ENCODE data around the gene CAP2.
A peak's percentile ranks its signal among the peaks of the same experiment; 100 is the strongest.
"Not testable (repeated sequence)": the region's sequence is repeated elsewhere in the genome, so short reads cannot be mapped to it uniquely, and the experiment has no call there.

Gene CAP2

GRCh38 chr6:17396256-17396655 is 2.9 kb downstream of the CAP2 start:
- DNase-seq (ENCODE audit: low spot score): no peak

GRCh38 chr6:17397764-17398194 is 4.4 kb downstream of the CAP2 start:
- no peak for DNase-seq (ENCODE audit: low spot score)

- not testable (repeated sequence) for DNase-seq (ENCODE audit: low spot score)
Measured at GRCh38 chr6:17405181-17405943, 12.0 kb downstream of the CAP2 start.

DNA sequence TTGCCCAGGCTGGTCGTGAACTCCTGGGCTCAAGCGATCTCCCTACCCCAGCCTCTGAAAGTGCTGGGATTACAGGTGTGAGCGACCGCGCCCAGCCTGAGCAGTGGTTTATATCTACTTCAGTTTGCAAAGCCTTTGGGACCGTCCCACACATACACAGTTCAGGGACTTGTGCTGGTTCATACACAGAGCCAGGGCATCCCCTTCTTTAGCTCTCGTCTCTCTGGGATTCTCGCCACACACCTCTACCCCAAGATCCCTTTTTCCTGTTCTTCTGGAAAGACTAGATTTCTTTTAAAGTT is 12.5 kb downstream of the CAP2 start:
- no peak for DNase-seq (ENCODE audit: low spot score)

DNA sequence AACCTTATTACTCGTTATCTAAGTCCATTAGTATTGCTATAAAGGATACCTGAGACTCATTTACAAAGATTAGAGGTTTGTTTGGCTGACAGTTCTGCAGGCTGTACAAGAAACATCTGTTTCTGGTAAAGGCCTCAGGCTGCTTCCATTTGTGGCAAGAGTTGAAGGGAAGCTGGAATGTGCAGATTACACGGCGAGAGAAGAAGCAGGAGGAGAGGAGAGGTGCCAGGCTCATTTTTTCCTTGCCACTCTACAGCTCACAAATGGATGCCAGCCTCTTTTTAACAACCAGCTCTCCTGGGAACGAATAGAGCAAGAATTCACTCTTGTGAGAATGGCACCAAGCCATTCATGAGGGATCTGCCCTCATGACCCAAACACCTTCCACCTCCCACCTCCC is 14.7 kb downstream of the CAP2 start:
- DNase-seq (ENCODE audit: low spot score): no peak

- no peak for DNase-seq (ENCODE audit: low spot score)
Measured at GRCh38 chr6:17410281-17410680, 16.9 kb downstream of the CAP2 start.

DNA sequence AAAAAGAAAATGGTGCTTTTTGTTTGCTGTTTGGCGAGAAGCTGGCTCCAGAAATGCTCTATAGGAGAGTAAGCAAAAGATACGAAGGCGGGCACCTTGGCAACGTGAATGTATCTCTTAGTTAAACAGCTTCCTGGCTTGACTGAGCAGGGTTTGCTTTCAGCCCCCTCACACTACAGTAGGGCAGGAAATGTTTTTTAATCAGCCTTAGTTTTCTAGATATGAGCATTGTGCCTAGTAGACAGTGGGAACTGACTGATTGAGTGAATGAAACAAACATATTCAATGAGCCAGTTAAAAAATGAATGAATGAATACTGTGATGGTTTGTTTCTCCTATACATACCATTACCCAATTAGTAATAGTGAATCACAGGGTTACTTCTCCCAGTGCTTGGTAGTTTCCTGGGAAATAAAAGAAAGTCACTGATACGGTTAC is 19.9 kb downstream of the CAP2 start:
- peak; percentile 68 for DNase-seq (ENCODE audit: low spot score)

- not testable (repeated sequence) for DNase-seq (ENCODE audit: low spot score)
Measured at GRCh38 chr6:17414395-17414794, 21.0 kb downstream of the CAP2 start.

DNA sequence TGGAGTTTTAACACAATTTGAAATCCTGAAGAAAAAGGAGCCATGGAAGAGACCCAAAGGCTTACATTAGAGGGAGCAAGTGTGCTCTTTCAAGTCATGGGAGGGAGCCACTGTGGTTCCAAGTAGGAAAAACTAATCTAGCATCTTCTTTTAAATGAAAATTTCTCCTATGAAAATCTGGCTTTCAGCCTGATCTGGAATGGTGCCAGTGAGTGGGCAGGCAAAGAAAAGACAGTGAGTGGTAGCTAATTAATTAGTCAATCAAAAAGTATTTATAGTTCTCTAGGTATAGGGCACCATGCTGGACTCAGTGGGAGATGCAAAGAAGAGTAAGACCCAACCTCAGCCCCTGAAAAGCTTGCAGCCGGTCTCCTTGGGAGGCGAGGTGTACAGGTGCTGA is 21.9 kb downstream of the CAP2 start:
- no peak for DNase-seq (ENCODE audit: low spot score)

DNA sequence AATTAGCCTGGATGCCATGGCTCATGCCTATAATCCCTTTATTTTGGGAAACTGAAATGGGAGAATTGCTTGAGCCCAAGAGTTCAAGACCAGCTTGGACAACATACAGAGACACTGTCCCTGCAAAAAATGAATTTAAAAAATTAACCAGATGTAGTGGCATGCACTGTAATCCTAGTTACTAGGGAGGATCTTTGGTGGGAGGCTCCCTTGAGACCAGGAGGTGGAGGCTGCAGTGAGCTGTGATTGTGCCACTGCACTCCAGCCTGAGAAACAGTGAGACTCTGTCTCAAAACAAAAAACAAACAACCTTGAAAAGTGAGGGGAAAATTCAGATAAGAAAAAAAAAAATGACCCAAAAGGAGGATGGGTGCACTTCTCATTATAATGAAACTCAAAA is 23.4 kb downstream of the CAP2 start:
- no peak for DNase-seq (ENCODE audit: low spot score)

GRCh38 chr6:17417817-17418216 is 24.4 kb downstream of the CAP2 start:
- DNase-seq (ENCODE audit: low spot score): peak; percentile 97

- DNase-seq (ENCODE audit: low spot score): peak; percentile 73
Measured at GRCh38 chr6:17418281-17419188, 25.1 kb downstream of the CAP2 start.

DNA sequence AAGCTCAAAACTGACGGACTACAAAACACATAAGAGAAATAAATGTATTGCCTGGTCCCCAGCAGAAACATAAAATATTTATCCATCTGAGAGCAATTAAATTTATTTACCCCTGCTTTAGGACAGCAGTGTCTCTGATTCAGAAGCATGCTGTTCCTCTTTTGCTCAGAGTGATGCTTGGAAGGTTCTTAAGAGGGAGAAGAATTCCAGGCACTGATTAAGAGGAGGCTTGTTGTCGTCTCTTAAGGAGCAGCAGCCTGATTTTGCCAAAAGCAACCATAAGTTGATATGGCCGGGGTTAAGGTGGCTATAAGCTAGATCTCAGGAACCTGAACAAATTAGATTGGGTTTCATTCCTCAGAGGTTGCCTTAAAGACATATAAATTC is 25.8 kb downstream of the CAP2 start:
- DNase-seq (ENCODE audit: low spot score): no peak

GRCh38 chr6:17420368-17420767 is 27.0 kb downstream of the CAP2 start:
- DNase-seq (ENCODE audit: low spot score): no peak

DNA sequence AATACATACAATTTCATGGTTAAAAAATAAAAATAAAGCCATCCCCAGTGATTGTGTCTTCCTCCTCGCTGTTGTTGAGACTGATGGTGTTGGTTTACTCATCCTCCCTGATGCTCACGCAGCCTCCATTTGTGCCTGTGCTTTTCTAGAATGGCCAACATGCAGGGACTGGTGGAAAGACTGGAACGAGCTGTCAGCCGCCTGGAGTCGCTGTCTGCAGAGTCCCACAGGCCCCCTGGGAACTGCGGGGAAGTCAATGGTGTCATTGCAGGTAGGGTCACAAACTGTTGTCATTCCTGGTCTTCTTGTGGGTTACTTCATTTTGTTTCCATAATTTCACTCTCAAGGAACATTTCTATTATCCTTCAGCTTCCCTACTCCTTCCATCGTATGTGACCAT is 28.0 kb downstream of the CAP2 start:
- no peak for DNase-seq (ENCODE audit: low spot score)

GRCh38 chr6:17423026-17423425 is 29.6 kb downstream of the CAP2 start:
- no peak for DNase-seq (ENCODE audit: low spot score)

DNA sequence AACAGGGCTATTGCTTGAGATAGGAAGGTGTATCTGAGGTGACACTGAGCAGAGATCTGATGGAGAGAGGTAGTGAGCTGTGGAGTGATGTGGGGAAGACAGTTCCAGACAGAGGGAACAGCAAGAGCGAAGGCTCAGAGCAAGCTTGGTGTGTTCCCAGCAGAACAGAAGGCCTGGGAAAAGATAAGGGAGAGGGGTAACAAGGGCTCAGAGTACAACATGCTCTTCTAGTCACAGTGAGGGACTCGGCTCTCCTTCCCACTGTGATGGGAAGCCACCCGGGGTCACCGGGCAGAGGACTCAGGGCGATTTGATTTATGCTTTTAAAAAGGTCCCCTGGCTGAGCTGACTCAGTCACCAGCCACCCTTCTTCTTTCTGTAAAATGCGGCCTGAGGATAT is 33.7 kb downstream of the CAP2 start:
- DNase-seq (ENCODE audit: low spot score): no peak

DNA sequence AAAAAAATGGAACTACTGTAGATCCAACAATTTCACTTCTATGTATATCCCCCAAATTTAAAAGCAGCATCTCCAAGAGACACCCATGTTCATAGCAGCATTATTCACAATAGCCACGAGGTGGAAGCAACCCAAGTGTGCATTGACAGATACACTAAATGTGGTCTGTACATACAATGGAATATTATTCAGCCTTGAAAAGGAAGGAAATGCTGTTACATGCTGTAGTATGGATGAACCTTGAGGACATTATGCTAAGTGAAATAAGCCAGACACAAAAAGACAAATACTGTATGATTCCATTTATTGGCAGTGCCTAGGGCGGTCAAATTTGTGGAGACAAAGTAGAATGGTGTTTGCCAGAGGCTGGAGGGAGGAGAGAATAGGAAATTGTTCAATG is 34.2 kb downstream of the CAP2 start:
- no peak for DNase-seq (ENCODE audit: low spot score)

DNA sequence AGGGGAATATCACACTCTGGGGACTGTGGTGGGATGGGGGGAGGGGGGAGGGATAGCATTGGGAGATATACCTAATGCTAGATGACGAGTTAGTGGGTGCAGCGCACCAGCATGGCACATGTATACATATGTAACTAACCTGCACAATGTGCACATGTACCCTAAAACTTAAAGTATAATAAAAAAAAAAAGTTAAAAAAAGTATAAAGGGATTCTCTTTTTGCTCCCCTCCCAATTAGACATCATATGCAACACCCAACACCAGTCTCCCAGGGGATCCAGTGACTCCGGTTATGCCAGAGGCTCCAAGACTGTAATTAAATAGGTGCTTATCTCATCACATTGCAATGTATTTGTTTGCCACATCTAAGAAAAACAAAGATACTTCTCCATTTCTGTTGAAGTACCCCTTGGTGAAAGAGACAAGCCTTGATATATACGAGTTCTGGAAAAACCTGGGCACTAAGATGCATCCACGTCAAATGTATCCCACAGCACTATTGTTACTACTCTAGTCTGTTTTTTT is 35.3 kb downstream of the CAP2 start:
- DNase-seq (ENCODE audit: low spot score): not testable (repeated sequence)

GRCh38 chr6:17429383-17430061 is 36.1 kb downstream of the CAP2 start:
- DNase-seq (ENCODE audit: low spot score): peak; percentile 20

- peak; percentile 76 for DNase-seq (ENCODE audit: low spot score)
Measured at GRCh38 chr6:17431581-17431980, 38.2 kb downstream of the CAP2 start.

GRCh38 chr6:17432356-17432755 is 39.0 kb downstream of the CAP2 start:
- peak; percentile 8 for DNase-seq (ENCODE audit: low spot score)

Measured in kidney tubule cell (primary cell).